GM23248 (cell line): ENCODE results near the gene KLF2. TPM values are rescaled to one million over a fixed set of nuclear protein-coding genes. Genes with fewer than 3 reads are reported as not detected.

Experiments
- DNase-seq: peaks from one replicate; pipeline ENCODE4 v3.0.0-alpha.2; 2015
- H2AFZ ChIP-seq: fragments of 200-600 bp; sonication (generic); 2 replicates; pipeline ENCODE4 v1.6.1; 2016; ENCODE audit warnings: antibody characterized with exemption
- H3F3A ChIP-seq: fragments of 200-600 bp; sonication (generic); 2 replicates; pipeline ENCODE4 v1.6.1; 2016; ENCODE audit warnings: mild to moderate bottlenecking, antibody characterized with exemption, mixed run types; ENCODE audit not compliant: insufficient read depth
- H3K27ac ChIP-seq: fragments of 200-600 bp; sonication (generic); 2 replicates; pipeline ENCODE4 v1.5.1; 2016; ENCODE audit warnings: mild to moderate bottlenecking
- H3K27me3 ChIP-seq: fragments of 200-600 bp; sonication (generic); replicated peaks from 2 replicates; pipeline ENCODE4 v1.6.1; 2016; ENCODE audit warnings: mild to moderate bottlenecking; ENCODE audit not compliant: insufficient read depth
- H3K36me3 ChIP-seq: fragments of 200-600 bp; sonication (generic); 2 replicates; pipeline ENCODE4 v1.6.1; 2016; ENCODE audit warnings: low read depth, mild to moderate bottlenecking
- H3K4me1 ChIP-seq: fragments of 200-600 bp; sonication (generic); 2 replicates; pipeline ENCODE4 v1.6.1; 2016; ENCODE audit warnings: mild to moderate bottlenecking; ENCODE audit not compliant: insufficient read depth
- H3K4me2 ChIP-seq: fragments of 200-600 bp; sonication (generic); one replicate; pipeline ENCODE4 v1.6.1; 2016; ENCODE audit warnings: mild to moderate bottlenecking; ENCODE audit not compliant: unreplicated experiment
- H3K4me3 ChIP-seq: fragments of 200-600 bp; sonication (generic); 2 replicates; pipeline ENCODE4 v1.5.1; 2016; ENCODE audit warnings: mild to moderate bottlenecking
- H3K79me2 ChIP-seq: fragments of 200-600 bp; sonication (generic); 2 replicates; pipeline ENCODE4 v1.6.1; 2016; ENCODE audit warnings: mild to moderate bottlenecking; ENCODE audit not compliant: insufficient read depth
- H3K9ac ChIP-seq: fragments of 200-600 bp; sonication (generic); 2 replicates; pipeline ENCODE4 v1.6.1; 2016; ENCODE audit warnings: mild to moderate bottlenecking
- H3K9me2 ChIP-seq: fragments of 200-600 bp; sonication (generic); 2 replicates; pipeline ENCODE4 v1.6.1; 2016; ENCODE audit warnings: mixed run types, mild to moderate bottlenecking, moderate library complexity; ENCODE audit not compliant: insufficient read depth
- H3K9me3 ChIP-seq: fragments of 200-600 bp; sonication (generic); one replicate; pipeline ENCODE4 v1.6.1; 2017; ENCODE audit warnings: low read depth
- H4K20me1 ChIP-seq: fragments of 200-600 bp; sonication (generic); 2 replicates; pipeline ENCODE4 v1.6.0; 2016; ENCODE audit not compliant: insufficient read depth
- EZH2 ChIP-seq: fragments of 200-600 bp; sonication (generic); IDR thresholded peaks from 2 replicates; pipeline ENCODE4 v1.6.1; 2018; ENCODE audit warnings: antibody characterized with exemption, mild to moderate bottlenecking; ENCODE audit not compliant: insufficient read depth, poor library complexity, severe bottlenecking
- EZH2phosphoT487 ChIP-seq: fragments of 200-600 bp; sonication (generic); IDR thresholded peaks from 2 replicates; pipeline ENCODE4 v1.6.1; 2018; ENCODE audit warnings: antibody characterized with exemption, moderate library complexity, mild to moderate bottlenecking, low read depth; ENCODE audit not compliant: insufficient read depth
- WGBS, 2 experiments: methylation state at CpG; one replicate each; pipeline ENCODE4 v1.1.6; 2015 to 2017; ENCODE audit warnings: low lambda C conversion rate in 2 of 2, low coverage in 1 of 2; ENCODE audit errors: missing lambda C conversion rate in 2 of 2; 5-methylcytosine and 5-hydroxymethylcytosine counted together
- in situ Hi-C: fragments of 300-500 bp; cut with MboI; formaldehyde crosslinking; loops from 2 replicates; pipeline ENCODE4 v1.15.0; 2020
- polyA plus RNA-seq: library from polyadenylated mRNA; unstranded; fragments of >200 nt; fragmentation: Nextera tagmentation; extraction: Ambion mirVana; gene quantifications from 2 replicates; pipeline ENCODE4 v1.2.1, GENCODE V29; 2016
- total RNA-seq: library from RNA; depleted of rRNA; stranded (reverse); fragments of >200 nt; shearing (Covaris generic); gene quantifications from 2 replicates; pipeline ENCODE4 v1.2.3, GENCODE V29; 2014

KLF2 gene
- total and polyA plus RNA-seq, 2 experiments from 2014 or later, result 7.8 to 11.3 TPM

DNA sequence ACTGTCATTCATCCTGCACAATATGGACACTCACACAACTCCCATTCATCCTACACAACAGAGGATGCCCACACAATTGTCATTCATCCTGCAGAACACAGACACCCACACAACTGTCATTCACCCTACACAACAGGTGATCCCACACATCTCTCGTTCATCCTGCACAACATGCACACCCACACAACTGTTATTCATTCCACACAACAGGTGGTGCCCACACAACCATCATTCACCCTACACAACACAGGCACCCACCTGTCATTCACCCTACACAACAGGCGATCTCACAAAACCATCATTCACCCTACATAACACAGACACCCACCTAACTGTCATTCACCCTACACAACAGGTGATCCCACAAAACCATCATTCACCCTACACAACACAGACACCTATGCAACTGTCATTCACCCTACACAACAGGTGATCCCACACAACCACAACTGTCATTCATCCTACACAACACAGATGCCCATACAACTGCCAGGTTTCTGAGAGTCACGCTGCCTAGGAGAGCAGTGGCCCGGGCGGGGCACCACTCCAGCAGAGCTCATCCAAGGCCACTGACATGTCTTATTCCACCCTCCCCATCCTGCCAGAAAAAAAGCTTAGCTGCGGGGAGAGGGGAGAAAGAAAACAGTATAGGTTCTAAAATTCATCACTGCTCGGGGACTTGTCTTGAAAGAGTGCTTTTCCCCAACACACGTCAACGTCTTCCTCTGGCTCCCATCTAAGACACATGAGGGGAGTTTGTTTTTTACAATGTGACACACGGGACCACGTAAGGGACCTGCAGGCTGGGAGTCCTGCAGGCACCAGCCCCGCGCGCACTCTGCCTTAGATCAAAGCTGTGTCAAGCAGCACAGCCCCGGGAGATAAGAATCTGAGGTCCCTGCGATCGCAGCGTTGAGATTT lies 44.0 kb downstream of the KLF2 start:
- Histone ChIP-seq H4K20me1 (no peaks in the 10 kb centered on the region), H3K4me1 (peaks cover 7% of the 10 kb centered on the region; the same call in 1 of the 2 replicates), H3F3A (0 out of 2 replicates have a peak, but pooled peaks cover 3% of the 10 kb centered on the region), H3K9me2 (no peaks in the 10 kb centered on the region), H3K27ac (no peak overlapping the region), H3K79me2 (no peaks in the 10 kb centered on the region), H3K4me2 (no peak overlapping the region), H3K9me3 (no peaks in the 10 kb centered on the region), H3K9ac (no peak overlapping the region), H3K36me3 (no peaks in the 10 kb centered on the region; the same call in 1 of the 2 replicates), H3K4me3 (no peak overlapping the region), H2AFZ (no peak overlapping the region), H3K27me3 (no peaks in the 10 kb centered on the region)
- in situ Hi-C loops, result no loop called here
- no peak for TF ChIP-seq EZH2
- TF ChIP-seq EZH2phosphoT487, result no peak
- no peak for DNase-seq
- WGBS, 2 experiments, result 77% methylated on average over 18 of the region's 18 CpGs

DNA sequence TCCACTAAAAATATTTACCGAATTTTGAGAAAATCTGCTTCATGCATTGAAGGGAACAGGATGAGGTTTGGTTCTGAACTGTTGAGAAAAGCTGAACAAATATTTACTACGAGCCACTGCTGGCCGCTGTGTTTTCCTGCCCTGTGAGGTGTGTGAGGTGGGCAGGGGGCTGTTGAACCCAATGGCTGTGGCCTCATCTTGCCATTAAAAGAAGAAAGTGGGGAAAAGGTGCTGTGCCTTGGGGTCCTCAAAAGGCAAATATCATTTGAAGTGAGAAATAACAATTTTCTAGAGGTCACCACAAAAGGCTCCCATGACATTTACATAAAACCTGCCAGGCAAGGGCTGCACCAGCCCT lies 44.7 kb downstream of the KLF2 start:
- 95% methylated on average over 3 of the region's 3 CpGs for WGBS, 2 experiments
- in situ Hi-C loops, result no loop called here
- Histone ChIP-seq H3K27ac (no peak overlapping the region), H3K4me1 (peaks cover 8% of the 10 kb centered on the region; the same call in 1 of the 2 replicates), H3K79me2 (no peaks in the 10 kb centered on the region), H4K20me1 (no peaks in the 10 kb centered on the region), H3K9ac (no peak overlapping the region), H3K4me2 (no peak overlapping the region), H3K9me3 (no peaks in the 10 kb centered on the region), H3K27me3 (no peaks in the 10 kb centered on the region), H3K36me3 (no peaks in the 10 kb centered on the region; the same call in 1 of the 2 replicates), H3K9me2 (no peaks in the 10 kb centered on the region), H3F3A (0 out of 2 replicates have a peak, but pooled peaks cover 7% of the 10 kb centered on the region), H2AFZ (no peak overlapping the region), H3K4me3 (no peak overlapping the region)
- no peak for TF ChIP-seq EZH2
- TF ChIP-seq EZH2phosphoT487, result no peak
- no peak for DNase-seq

DNA sequence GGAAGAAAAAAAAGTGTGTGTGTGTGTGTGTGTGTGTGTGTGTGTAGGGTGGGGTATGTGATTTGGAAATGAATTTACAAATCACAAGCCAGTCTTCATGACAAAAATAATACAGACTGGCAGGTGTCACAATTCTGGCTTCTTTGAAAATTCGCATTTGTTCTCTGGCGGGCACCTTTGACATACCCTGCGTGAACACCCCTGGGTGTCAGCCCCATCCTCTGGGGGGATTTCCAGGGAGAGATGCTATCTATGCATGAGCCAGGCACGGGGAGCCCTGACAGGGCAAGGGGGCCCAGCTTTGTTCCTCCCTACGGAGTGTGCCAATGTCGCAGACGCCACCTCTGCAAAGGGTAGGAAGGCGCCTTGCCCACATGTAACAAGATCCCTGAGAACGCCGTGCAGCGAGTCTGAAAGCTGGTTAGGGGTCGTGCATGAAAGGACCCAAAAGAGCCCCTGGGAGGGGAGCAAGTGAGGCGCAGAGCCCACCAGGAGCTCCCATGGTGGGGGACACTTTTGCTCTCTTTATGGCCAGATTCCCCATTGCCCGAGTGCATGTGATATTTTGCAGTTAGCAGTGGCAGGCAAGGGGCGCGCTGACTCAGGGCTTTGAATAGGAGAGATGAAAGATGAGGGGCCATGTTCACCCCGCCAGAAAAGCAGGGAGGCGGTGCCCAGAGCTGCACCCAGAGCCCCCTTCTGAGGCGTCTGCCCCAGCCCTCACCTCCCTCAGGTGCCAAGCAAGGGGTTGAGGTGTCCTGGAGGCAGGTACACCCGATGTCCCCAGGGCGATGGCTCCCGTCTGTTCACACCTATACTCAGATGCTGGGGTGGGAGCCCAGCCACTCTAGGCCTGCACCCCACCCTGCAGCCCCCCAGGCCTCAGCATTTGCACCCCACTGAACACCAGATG lies 45.3 kb downstream of the KLF2 start:
- H3F3A ChIP-seq, result 0 out of 2 replicates have a peak, but pooled peaks cover 7% of the 10 kb centered on the region
- H3K27me3 ChIP-seq, result no peaks in the 10 kb centered on the region
- H3K79me2 ChIP-seq, result no peaks in the 10 kb centered on the region
- no peaks in the 10 kb centered on the region for H3K9me2 ChIP-seq
- no peaks in the 10 kb centered on the region; the same call in 1 of the 2 replicates for H3K36me3 ChIP-seq
- H3K9me3 ChIP-seq, result no peaks in the 10 kb centered on the region
- no peaks in the 10 kb centered on the region for H4K20me1 ChIP-seq
- H3K9ac ChIP-seq, result no peak overlapping the region
- in situ Hi-C loops, result no loop called here
- no peak overlapping the region for H2AFZ ChIP-seq
- no peak overlapping the region for H3K4me2 ChIP-seq
- H3K27ac ChIP-seq, result no peak overlapping the region
- H3K4me1 ChIP-seq, result peaks cover 8% of the 10 kb centered on the region; the same call in 1 of the 2 replicates
- WGBS, 2 experiments, result 89 to 94% methylated on average over 19 to 22 of the region's 22 CpGs
- no peak for DNase-seq
- H3K4me3 ChIP-seq, result no peak overlapping the region
- TF ChIP-seq EZH2, result no peak
- no peak for TF ChIP-seq EZH2phosphoT487

- Histone ChIP-seq H2AFZ (no peak overlapping the region), H3K36me3 (no peaks in the 10 kb centered on the region; the same call in 1 of the 2 replicates), H3K27ac (no peak overlapping the region), H3K27me3 (no peaks in the 10 kb centered on the region), H3K4me1 (peaks cover 8% of the 10 kb centered on the region; the same call in 1 of the 2 replicates), H3K79me2 (no peaks in the 10 kb centered on the region), H3F3A (0 out of 2 replicates have a peak, but pooled peaks cover 7% of the 10 kb centered on the region), H3K9ac (no peak overlapping the region), H3K4me2 (no peak overlapping the region), H3K4me3 (no peak overlapping the region), H4K20me1 (no peaks in the 10 kb centered on the region), H3K9me2 (no peaks in the 10 kb centered on the region), H3K9me3 (no peaks in the 10 kb centered on the region)
- no peak for DNase-seq
- in situ Hi-C loops, result no loop called here
- no peak for TF ChIP-seq EZH2phosphoT487
- no peak for TF ChIP-seq EZH2
- 78 to 80% methylated on average over 15 of the region's 15 CpGs for WGBS, 2 experiments
These were observed 46.2 kb downstream of the KLF2 start for GRCh38 chr19:16370641-16371391.
